SK-N-MC (cell line): ENCODE data around the gene THNSL1.

Experiments used
- DNase-seq: peaks from one replicate; pipeline ENCODE4 v3.0.0-alpha.2; 2011; ENCODE audit warnings: low read depth, low spot score
- H3K27ac ChIP-seq: fragments of 200-600 bp; sonication (generic); 2 replicates; pipeline ENCODE4 v1.5.1; 2016; ENCODE audit warnings: mixed run types
- H3K36me3 ChIP-seq: fragments of 200-600 bp; sonication (generic); 2 replicates; pipeline ENCODE4 v1.6.1; 2017; ENCODE audit warnings: antibody characterized with exemption, low read length, mixed read lengths; ENCODE audit not compliant: insufficient read depth
- H3K4me3 ChIP-seq: fragments of 200-600 bp; sonication (generic); 2 replicates; pipeline ENCODE4 v1.5.1; 2016
- H3K9ac ChIP-seq: fragments of 200-600 bp; sonication (generic); 2 replicates; pipeline ENCODE4 v1.8.0; 2017; ENCODE audit warnings: mixed run types, mixed read lengths; ENCODE audit not compliant: insufficient read length
- H3K9me3 ChIP-seq: fragments of 200-600 bp; sonication (generic); 2 replicates; pipeline ENCODE4 v1.6.1; 2017; ENCODE audit warnings: low read depth, mild to moderate bottlenecking, antibody characterized with exemption, low read length, moderate library complexity, mixed read lengths
- EZH2 ChIP-seq: fragments of 200-600 bp; sonication (generic); IDR thresholded peaks from one replicate; pipeline ENCODE4 v1.6.1; 2017; ENCODE audit warnings: antibody characterized with exemption
- FOXP2 ChIP-seq: optimal IDR thresholded peaks from 2 replicates; pipeline ENCODE3; 2011; ENCODE audit warnings: mild to moderate bottlenecking, moderate library complexity; ENCODE audit not compliant: insufficient read depth; ENCODE audit errors: extremely low read length, control extremely low read depth
- POLR2AphosphoS5 ChIP-seq: IDR thresholded peaks from 2 replicates; pipeline ENCODE4 v1.6.1; 2012; ENCODE audit warnings: mild to moderate bottlenecking, low read depth, low read length, borderline replicate concordance

THNSL1 gene

DNA sequence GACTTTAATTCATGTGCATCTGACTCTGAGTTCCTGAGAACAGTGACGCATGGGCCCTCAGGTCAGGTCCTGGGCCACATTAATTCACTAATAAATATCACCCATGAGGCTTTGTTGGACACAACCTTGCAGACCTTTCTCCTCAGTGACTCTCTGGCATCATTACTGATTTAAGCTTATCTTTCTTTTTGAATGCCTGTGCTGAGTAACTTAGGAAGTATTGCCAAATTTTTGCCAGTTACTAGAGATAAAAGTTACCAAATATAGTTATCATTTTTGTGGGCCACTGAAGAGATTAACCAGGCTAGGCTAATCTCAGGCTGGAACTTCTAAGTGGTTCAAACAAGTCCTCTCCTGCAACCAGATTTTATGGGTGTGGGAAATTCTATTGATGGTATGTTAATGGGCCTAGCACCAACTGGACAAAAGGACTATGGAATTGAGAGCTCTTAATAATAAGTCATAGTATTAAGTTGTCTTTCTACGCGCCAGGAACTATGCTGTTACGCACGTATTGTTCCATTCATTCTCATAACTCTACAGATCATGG lies 35.2 kb upstream of the THNSL1 start:
- H3K4me3 ChIP-seq, result no peak overlapping the region
- no peaks in the 10 kb centered on the region for H3K36me3 ChIP-seq
- H3K9me3 ChIP-seq, result no peaks in the 10 kb centered on the region
- no peak overlapping the region for H3K9ac ChIP-seq
- no peak for DNase-seq
- no peak overlapping the region for H3K27ac ChIP-seq
- TF ChIP-seq EZH2, result no peak
- no peak for TF ChIP-seq POLR2AphosphoS5
- no peak for TF ChIP-seq FOXP2

DNA sequence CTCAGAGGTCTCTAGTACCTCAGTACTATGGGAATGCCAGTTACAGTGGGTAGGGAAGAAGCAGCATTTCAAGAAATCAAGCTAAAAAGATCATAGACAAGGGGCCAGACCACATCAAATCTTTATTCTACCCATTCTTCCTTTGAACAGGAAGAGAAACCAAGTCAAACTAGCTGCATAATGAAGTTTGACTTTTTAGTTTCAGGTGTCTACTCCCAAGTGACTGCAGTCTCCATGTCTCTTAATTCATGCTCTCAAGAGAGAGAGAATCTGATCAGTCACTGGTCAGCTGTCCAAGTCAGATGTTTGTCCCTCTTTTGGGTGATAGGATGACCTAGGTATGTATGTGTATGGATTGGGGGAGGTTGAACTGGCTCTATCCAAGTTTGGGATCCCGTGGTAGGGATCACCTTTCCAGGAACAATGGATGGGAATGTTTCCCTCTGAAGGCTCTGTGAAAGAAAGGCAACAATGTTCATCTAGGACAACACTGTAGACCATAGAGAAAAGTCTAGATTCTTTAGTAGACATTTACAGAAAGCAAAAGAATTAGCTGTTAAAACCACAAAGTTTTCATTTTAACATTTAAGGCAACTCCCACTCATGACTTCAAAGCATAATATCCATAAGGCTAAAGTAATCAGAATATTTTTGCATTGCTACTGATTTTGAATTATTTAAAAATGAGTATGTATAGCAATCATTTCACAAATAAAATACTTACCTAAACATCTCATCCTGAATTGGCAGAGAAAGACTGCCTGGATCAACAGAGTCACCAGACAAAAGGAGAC lies 33.9 kb upstream of the THNSL1 start:
- H3K9ac ChIP-seq, result no peak overlapping the region
- H3K36me3 ChIP-seq, result no peaks in the 10 kb centered on the region
- H3K4me3 ChIP-seq, result no peak overlapping the region
- TF ChIP-seq EZH2 (no peak), FOXP2 (no peak), POLR2AphosphoS5 (no peak)
- H3K27ac ChIP-seq, result no peak overlapping the region
- no peaks in the 10 kb centered on the region for H3K9me3 ChIP-seq
- DNase-seq, result no peak

GRCh38 chr10:24983130-24983529 lies 33.3 kb upstream of the THNSL1 start:
- Histone ChIP-seq H3K4me3 (no peak overlapping the region), H3K36me3 (no peaks in the 10 kb centered on the region), H3K9me3 (no peaks in the 10 kb centered on the region), H3K27ac (no peak overlapping the region), H3K9ac (no peak overlapping the region)
- no peak for DNase-seq
- TF ChIP-seq POLR2AphosphoS5, result no peak

DNA sequence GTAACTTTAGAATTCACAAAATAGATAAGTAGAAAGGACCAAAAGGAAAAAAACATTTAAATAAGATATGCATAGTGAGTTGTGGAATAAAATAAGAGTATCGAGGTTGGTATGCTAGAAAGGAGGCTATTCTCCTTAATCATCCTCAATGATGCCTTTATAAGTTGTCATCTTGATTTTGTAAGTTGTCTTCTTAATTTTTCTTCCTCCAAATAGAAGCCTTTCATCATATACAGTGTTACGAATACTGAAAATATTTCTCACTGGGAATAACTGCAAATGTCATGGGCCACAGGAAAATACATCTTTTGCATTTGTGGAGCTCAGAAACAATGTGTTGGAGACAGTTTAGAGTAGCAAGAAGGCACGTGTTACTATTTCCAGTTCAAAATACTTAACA lies 32.5 kb upstream of the THNSL1 start:
- H3K4me3 ChIP-seq, result no peak overlapping the region
- no peaks in the 10 kb centered on the region for H3K36me3 ChIP-seq
- TF ChIP-seq EZH2 (no peak), POLR2AphosphoS5 (no peak), FOXP2 (no peak)
- H3K9me3 ChIP-seq, result no peaks in the 10 kb centered on the region
- no peak overlapping the region for H3K9ac ChIP-seq
- no peak for DNase-seq
- no peak overlapping the region for H3K27ac ChIP-seq

GRCh38 chr10:24984906-24985305 lies 31.5 kb upstream of the THNSL1 start:
- no peaks in the 10 kb centered on the region for H3K36me3 ChIP-seq
- H3K27ac ChIP-seq, result no peak overlapping the region
- DNase-seq, result no peak
- TF ChIP-seq POLR2AphosphoS5 (no peak), FOXP2 (no peak), EZH2 (no peak)
- no peak overlapping the region for H3K9ac ChIP-seq
- H3K9me3 ChIP-seq, result no peaks in the 10 kb centered on the region
- no peak overlapping the region for H3K4me3 ChIP-seq

GRCh38 chr10:24988831-24989640 lies 27.4 kb upstream of the THNSL1 start:
- no peak overlapping the region for H3K27ac ChIP-seq
- H3K9me3 ChIP-seq, result no peaks in the 10 kb centered on the region
- DNase-seq, result no peak
- H3K9ac ChIP-seq, result no peak overlapping the region
- no peak overlapping the region for H3K4me3 ChIP-seq
- H3K36me3 ChIP-seq, result no peaks in the 10 kb centered on the region
- TF ChIP-seq FOXP2 (no peak), POLR2AphosphoS5 (no peak), EZH2 (no peak)

DNA sequence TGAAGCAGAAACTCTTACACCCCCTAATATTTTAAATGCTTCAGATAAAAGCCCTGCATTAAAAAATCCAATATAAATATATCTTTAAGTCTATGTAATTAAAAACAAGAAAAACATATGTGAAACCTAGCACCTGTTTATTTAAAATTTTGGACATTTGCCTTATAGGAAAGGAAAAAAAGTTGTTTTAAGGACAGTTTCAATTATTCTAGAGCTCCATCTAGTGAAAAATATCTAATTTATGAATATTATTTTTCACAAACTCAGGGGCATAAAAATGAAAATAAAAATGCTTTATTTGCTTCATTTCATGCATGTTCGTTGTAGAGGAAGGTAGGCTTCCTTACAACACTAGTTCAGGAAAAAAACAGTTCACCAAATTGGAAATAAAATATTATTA lies 26.5 kb upstream of the THNSL1 start:
- no peak for DNase-seq
- Histone ChIP-seq H3K4me3 (no peak overlapping the region), H3K36me3 (no peaks in the 10 kb centered on the region), H3K27ac (no peak overlapping the region), H3K9me3 (no peaks in the 10 kb centered on the region), H3K9ac (no peak overlapping the region)
- TF ChIP-seq POLR2AphosphoS5 (no peak), FOXP2 (no peak), EZH2 (no peak)

DNA sequence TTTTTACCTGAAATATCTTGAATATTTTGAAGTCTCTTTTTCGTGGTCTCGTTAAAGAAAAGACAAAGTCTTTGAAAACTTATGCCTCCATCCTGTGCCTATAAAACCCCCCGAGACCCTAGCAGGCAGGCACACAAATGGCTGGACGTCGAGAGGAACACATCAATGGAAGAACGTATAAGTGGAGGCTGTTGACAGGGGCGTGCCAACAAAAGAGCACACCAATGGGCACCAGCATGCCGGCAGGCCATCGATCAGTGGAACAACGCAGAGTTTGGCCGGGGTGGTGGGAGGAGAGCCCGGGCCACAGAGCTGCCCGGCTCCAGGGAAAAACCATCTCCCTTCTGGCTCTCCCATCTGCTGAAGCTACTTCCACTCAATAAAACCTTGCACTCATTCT lies 25.1 kb upstream of the THNSL1 start:
- no peak overlapping the region for H3K27ac ChIP-seq
- H3K9ac ChIP-seq, result no peak overlapping the region
- no peaks in the 10 kb centered on the region for H3K9me3 ChIP-seq
- no peak for TF ChIP-seq EZH2
- TF ChIP-seq FOXP2, result no peak
- TF ChIP-seq POLR2AphosphoS5, result no peak
- H3K4me3 ChIP-seq, result no peak overlapping the region
- no peak for DNase-seq
- H3K36me3 ChIP-seq, result no peaks in the 10 kb centered on the region
